Esophagus muscularis mucosa (tissue), 3 donors: ENCODE measurements around the gene GSK3B.

Source experiments
- CTCF ChIP-seq, 3 experiments: fragments of 200-600 bp in 2 of 3; fragments of 450-650 bp in 1 of 3; sonication (generic) in 2 of 3; IDR thresholded peaks; one replicate each; pipeline ENCODE4 v1.5.1; 2017 to 2019; ENCODE audit warnings: antibody characterized with exemption in 3 of 3, mild to moderate bottlenecking in 2 of 3, moderate library complexity in 1 of 3
- EP300 ChIP-seq: sonication (generic); formaldehyde crosslinking; IDR thresholded peaks from one replicate; pipeline ENCODE4 v1.6.1; 2017; ENCODE audit warnings: antibody characterized with exemption

DNA sequence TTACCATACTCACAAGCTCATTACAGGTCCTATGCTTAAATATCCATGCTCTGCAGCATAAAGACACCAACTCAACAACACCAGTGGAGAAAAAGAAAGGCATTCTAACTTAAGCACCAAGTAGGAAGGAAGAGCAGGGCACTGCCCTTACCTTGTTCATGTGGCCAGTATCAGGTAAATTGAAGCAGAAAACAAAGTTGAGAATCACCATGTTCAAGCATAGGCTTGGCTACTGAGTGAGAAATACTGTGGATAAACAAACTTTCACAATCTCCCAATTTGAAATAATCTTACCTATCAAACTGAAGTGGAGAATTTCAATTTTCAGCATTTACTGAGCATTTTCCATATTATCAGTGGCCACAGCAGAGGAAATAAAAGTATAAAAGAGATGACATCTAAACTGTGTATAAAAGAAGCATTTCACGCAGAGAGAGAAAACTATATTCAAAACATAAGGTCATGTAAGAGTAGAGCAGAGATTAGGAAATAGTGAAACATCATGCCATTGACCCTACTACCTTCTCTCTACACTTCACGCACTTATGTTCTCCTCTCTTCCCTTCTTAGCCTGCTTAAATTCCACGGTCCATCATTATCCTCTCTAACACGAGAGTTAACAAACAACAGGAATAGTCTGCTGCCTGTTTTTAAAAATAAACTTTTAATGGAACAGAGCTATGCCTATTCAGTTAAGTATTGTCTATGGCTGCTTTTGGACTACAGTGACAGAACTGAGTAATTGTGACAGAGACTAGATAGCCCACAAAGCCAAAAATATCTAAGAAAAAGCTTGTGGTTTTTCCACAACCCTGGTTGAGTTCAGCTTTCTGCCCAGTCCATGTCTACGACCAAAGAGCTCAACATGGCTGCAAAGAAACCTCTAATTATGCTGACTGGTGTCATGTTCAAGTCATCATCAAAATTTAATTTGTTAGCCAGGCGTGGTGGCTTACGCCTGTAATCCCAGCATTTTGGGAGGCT is 169.8 kb downstream of the GSK3B start:
- TF ChIP-seq EP300 (no peak), CTCF (IDR thresholded peaks at IDR 0.05) (no peak)
